CD4-positive, alpha-beta memory T cell (primary cell): ENCODE data around the gene HIRA. TPM values are rescaled to one million over a fixed set of nuclear protein-coding genes. Genes with fewer than 3 reads are reported as not detected.

Experiments
- CTCF ChIA-PET: fragments of 350-600 bp; sonication (Branson Sonifier 250); formaldehyde crosslinking; loops from one replicate; lab custom pipeline; 2021; ENCODE audit warnings: inconsistent platforms; ENCODE audit not compliant: partially characterized antibody; lab: Charles Lee
- POLR2A ChIA-PET: fragments of 350-600 bp; sonication (Branson Sonifier 250); formaldehyde crosslinking; loops from one replicate; lab custom pipeline; 2021; ENCODE audit not compliant: partially characterized antibody; lab: Charles Lee
- DNase-seq, 5 donors: peaks; one replicate each; pipeline versions ENCODE4 v3.0.0 to v3.0.0-alpha.2; 2020 to 2022; ENCODE audit warnings: mixed read lengths in 1 of 5
- H3K27ac ChIP-seq: one replicate; pipeline ENCODE4 v1.7.0; 2013; ENCODE audit warnings: low read depth, low read length
- H3K27me3 ChIP-seq: 2 replicates; pipeline ENCODE4 v1.7.0; 2013; ENCODE audit warnings: mild to moderate bottlenecking, low read length, moderate library complexity; ENCODE audit not compliant: insufficient read depth
- H3K36me3 ChIP-seq: 2 replicates; pipeline ENCODE4 v1.7.0; 2013; ENCODE audit warnings: mild to moderate bottlenecking, low read length, moderate library complexity; ENCODE audit not compliant: insufficient read depth
- H3K4me1 ChIP-seq: 2 replicates; pipeline ENCODE4 v1.7.0; 2013; ENCODE audit warnings: mild to moderate bottlenecking, low read length, moderate library complexity; ENCODE audit not compliant: insufficient read depth
- H3K4me3 ChIP-seq, 2 donors: one replicate each; pipeline ENCODE4 v1.7.0; 2013; ENCODE audit warnings: low read length in 2 of 2, mild to moderate bottlenecking in 1 of 2
- H3K9me3 ChIP-seq, 2 donors: one replicate each; pipeline ENCODE4 v1.7.0; 2013; ENCODE audit warnings: low read length in 2 of 2, control low read depth in 1 of 2; ENCODE audit not compliant: control insufficient read depth in 1 of 2
- H3K27ac Mint-ChIP-seq, 7 donors: one replicate each; pipeline ENCODE4 v1.8.0; 2020 to 2021; ENCODE audit warnings: mixed read lengths in 7 of 7, mild to moderate bottlenecking in 6 of 7, inconsistent platforms in 3 of 7, moderate library complexity in 3 of 7
- H3K27me3 Mint-ChIP-seq, 2 donors: one replicate each; pipeline ENCODE4 v1.8.0; 2020 to 2021; ENCODE audit warnings: mixed read lengths in 2 of 2
- H3K36me3 Mint-ChIP-seq, 2 donors: one replicate each; pipeline ENCODE4 v1.8.0; 2020 to 2021; ENCODE audit warnings: mixed read lengths in 2 of 2, inconsistent platforms in 1 of 2, mild to moderate bottlenecking in 1 of 2
- H3K4me1 Mint-ChIP-seq, 4 donors: one replicate each; pipeline ENCODE4 v1.8.0; 2020 to 2021; ENCODE audit warnings: mixed read lengths in 4 of 4, mild to moderate bottlenecking in 1 of 4
- H3K4me3 Mint-ChIP-seq, 8 donors: one replicate each; pipeline ENCODE4 v1.8.0; 2020 to 2021; ENCODE audit warnings: mixed read lengths in 8 of 8, mild to moderate bottlenecking in 7 of 8, moderate library complexity in 6 of 8, inconsistent platforms in 3 of 8
- H3K9me3 Mint-ChIP-seq, 8 donors: one replicate each; pipeline ENCODE4 v1.8.0; 2020 to 2021; ENCODE audit warnings: mixed read lengths in 8 of 8, mild to moderate bottlenecking in 5 of 8, inconsistent platforms in 3 of 8, moderate library complexity in 1 of 8
- intact Hi-C: fragments of 100-400 bp; cut with micrococcal nuclease; formaldehyde crosslinking; loops from one replicate; pipeline ENCODE4 v1.15.1; 2023
- polyA plus RNA-seq, 2 donors: library from polyadenylated mRNA; unstranded; fragments of 300-500 nt; fragmentation: Illumina TruSeq; gene quantifications; one replicate each; pipeline ENCODE4 v1.2.3, GENCODE V29; 2021
- total RNA-seq, 2 experiments: library from RNA; stranded (reverse); gene quantifications; one replicate each; pipeline ENCODE4 v1.2.3, GENCODE V29; 2021

Gene HIRA
- total and polyA plus RNA-seq, 4 experiments from 2014 or later, result 1.4 to 30.8 (median 17.6) TPM

DNA sequence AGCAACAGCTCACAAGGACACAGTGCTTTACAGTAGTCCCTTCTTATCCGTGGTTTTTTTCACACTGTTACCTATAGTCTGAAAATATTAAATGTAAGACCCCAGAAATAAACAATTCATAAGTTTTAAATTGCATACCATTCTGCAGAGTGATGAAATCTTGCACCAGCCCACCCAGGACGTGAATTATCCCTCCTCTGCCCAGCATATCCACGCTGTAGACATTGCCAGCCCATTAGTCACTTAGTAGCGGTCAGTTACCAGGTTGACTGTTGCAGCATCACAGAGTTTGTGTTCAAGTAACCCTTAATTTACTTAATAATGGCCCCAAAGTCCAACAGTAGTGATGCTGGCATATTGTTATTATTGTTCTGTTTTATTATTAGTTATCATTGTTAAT, 143.6 kb downstream of the HIRA start:
- Histone ChIP-seq H3K27me3 (no peaks in the 10 kb centered on the region), H3K36me3 (no peaks in the 10 kb centered on the region), H3K4me1 (peaks cover 25% of the 10 kb centered on the region), H3K9me3 (no peaks in the 10 kb centered on the region), H3K27ac (no peak overlapping the region), H3K4me3 (no peak overlapping the region)
- Mint-ChIP-seq H3K4me3 (no peak overlapping the region), H3K4me1 (peaks cover 12 to 31% (median 21%) of the 10 kb centered on the region in 4 donors), H3K36me3 (peaks cover 0 to 1% of the 10 kb centered on the region in 2 donors), H3K27me3 (peaks cover 7 to 14% of the 10 kb centered on the region in 2 donors), H3K9me3 (peaks cover 0 to 2% (median 0%) of the 10 kb centered on the region in 8 donors), H3K27ac (no peak overlapping the region)
- POLR2A ChIA-PET, result no interaction called here
- intact Hi-C loops, result no loop called here
- DNase-seq, result no peak
- CTCF ChIA-PET, result no interaction called here

DNA sequence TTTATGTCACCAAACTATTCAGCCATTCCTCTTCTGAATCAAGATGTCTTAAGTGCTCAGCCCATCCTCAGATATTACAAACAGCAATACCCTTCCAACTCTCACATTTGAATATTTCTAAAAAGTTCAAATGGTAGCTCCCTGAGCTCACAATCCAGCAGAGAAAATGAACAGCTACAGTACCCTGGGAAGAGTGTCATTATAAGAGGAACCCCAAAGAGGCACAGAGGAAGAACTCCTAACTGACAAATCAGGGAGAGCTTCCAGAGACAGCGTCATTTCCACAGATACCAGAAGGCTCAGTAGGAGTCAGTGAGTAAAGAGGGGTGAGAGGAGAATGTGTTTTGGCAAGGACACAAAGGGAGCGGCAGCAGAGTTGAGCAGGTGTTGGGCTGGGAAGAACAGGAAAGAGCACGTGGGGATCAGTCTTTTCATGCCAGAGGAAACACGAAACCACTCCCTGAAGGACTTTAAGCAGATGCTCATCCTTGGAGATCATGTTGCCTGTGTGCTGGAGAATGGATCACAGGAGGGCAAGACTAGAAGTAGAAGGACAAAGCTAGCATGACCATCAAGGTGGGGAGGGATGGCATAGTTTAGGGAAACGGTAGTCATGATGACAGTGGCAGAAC, 144.3 kb downstream of the HIRA start:
- no peaks in the 10 kb centered on the region for H3K27me3 ChIP-seq
- ChIA-PET POLR2A (no interaction called here), CTCF (interaction anchor here (1.0 to 1.2 kb wide), 3 partner anchors 13 to 190 kb away, joined by 3 read pairs; partner anchors contain the start of gene ESS2)
- no peak overlapping the region for H3K4me3 ChIP-seq
- Mint-ChIP-seq H3K9me3 (peaks cover 0 to 2% (median 0%) of the 10 kb centered on the region in 8 donors), H3K36me3 (peaks cover 0 to 1% of the 10 kb centered on the region in 2 donors), H3K27ac (no peak overlapping the region), H3K4me3 (no peak overlapping the region), H3K4me1 (peaks cover 9 to 25% (median 17%) of the 10 kb centered on the region in 4 donors), H3K27me3 (peaks cover 7 to 14% of the 10 kb centered on the region in 2 donors)
- intact Hi-C loops, result no loop called here
- no peak for DNase-seq
- peaks cover 18% of the 10 kb centered on the region for H3K4me1 ChIP-seq
- no peaks in the 10 kb centered on the region for H3K36me3 ChIP-seq
- H3K27ac ChIP-seq, result no peak overlapping the region
- no peaks in the 10 kb centered on the region for H3K9me3 ChIP-seq

- Mint-ChIP-seq H3K4me3 (no peak overlapping the region), H3K27me3 (peaks cover 7 to 14% of the 10 kb centered on the region in 2 donors), H3K27ac (peak overlapping the region in 1 of 7 donors; percentile 32), H3K4me1 (peaks cover 5 to 17% (median 13%) of the 10 kb centered on the region in 4 donors), H3K9me3 (peaks cover 0 to 2% (median 0%) of the 10 kb centered on the region in 8 donors), H3K36me3 (peaks cover 0 to 1% of the 10 kb centered on the region in 2 donors)
- Histone ChIP-seq H3K9me3 (no peaks in the 10 kb centered on the region), H3K4me3 (no peak overlapping the region), H3K27me3 (no peaks in the 10 kb centered on the region), H3K4me1 (peaks cover 13% of the 10 kb centered on the region), H3K36me3 (no peaks in the 10 kb centered on the region), H3K27ac (no peak overlapping the region)
- CTCF ChIA-PET, result interaction anchor here (1.1 kb wide), 1 partner anchor 14 kb away, joined by 3 read pairs; no protein-coding TSS in a partner anchor
- POLR2A ChIA-PET, result no interaction called here
- DNase-seq, result no peak
- intact Hi-C loops, result no loop called here
These were observed 145.7 kb downstream of the HIRA start for GRCh38 chr22:19285831-19286230.

Other genes starting within 250 kb of the HIRA start
- 1 to 10 TPM in 1 of 2 experiments, under 1 TPM in 1; 0.80 to 1.7 TPM for gene CLTCL1, start 140.0 kb downstream of the HIRA start, total RNA-seq
- gene CLTCL1, start 140.0 kb downstream of the HIRA start, polyA plus RNA-seq, result not detected
- gene MRPL40, start 812 bp upstream of the HIRA start, total RNA-seq, result 10 to 100 TPM; 16.2 to 16.8 TPM
- gene MRPL40, start 812 bp upstream of the HIRA start, polyA plus RNA-seq, result 10 to 100 TPM; 56.1 to 79.3 TPM
- 10 to 100 TPM; 40.5 TPM for gene C22orf39, start 16.0 kb upstream of the HIRA start, total RNA-seq
- gene C22orf39, start 16.0 kb upstream of the HIRA start, polyA plus RNA-seq, result 10 to 100 TPM; 57.3 to 58.3 TPM
- 10 to 100 TPM; 42.0 to 48.7 TPM for gene UFD1, start 47.5 kb upstream of the HIRA start, total RNA-seq
- 100 to 1,000 TPM in 1 of 2 donors, 10 to 100 TPM in 1; 81.3 to 126 TPM for gene UFD1, start 47.5 kb upstream of the HIRA start, polyA plus RNA-seq
- under 1 TPM; 0.53 to 0.64 TPM for gene CDC45, start 48.2 kb upstream of the HIRA start, total RNA-seq
- under 1 TPM in 1 of 2 donors, not detected in 1; 0.57 TPM for gene CDC45, start 48.2 kb upstream of the HIRA start, polyA plus RNA-seq
- not detected for gene CLDN5, start 92.7 kb upstream of the HIRA start, total RNA-seq
- gene CLDN5, start 92.7 kb upstream of the HIRA start, polyA plus RNA-seq, result under 1 TPM; 0.18 to 0.72 TPM